GM12878 (cell line): ENCODE data around the gene CARS2.

Experiments used
- CREB1 ChIP-seq: IDR thresholded peaks from 2 replicates; pipeline ENCODE4 v1.6.1; 2012; ENCODE audit warnings: low read depth, mild to moderate bottlenecking, inconsistent platforms
- E2F4 ChIP-seq: IDR thresholded peaks from 2 replicates; pipeline ENCODE4 v1.6.1; 2012; ENCODE audit warnings: low read depth, low read length, improper control_type of control experiment
- POLR2A ChIP-seq: IDR thresholded peaks from 2 replicates; pipeline ENCODE4 v1.6.1; 2011; ENCODE audit warnings: low read depth, mild to moderate bottlenecking, low read length
- POLR2AphosphoS2 ChIP-seq: IDR thresholded peaks from 2 replicates; pipeline ENCODE4 v1.6.1; 2011; ENCODE audit warnings: low read depth, mild to moderate bottlenecking, low read length, improper control_type of control experiment, moderate library complexity

GRCh38 chr13:110617321-110618072, 88.4 kb downstream of the CARS2 start:
- TF ChIP-seq CREB1, result no peak
- TF ChIP-seq POLR2AphosphoS2, result no peak
- no peak for TF ChIP-seq E2F4
- no peak for TF ChIP-seq POLR2A
